Esophagus muscularis mucosa (tissue), 4 donors: ENCODE measurements around the gene TAL1.

Experiments used
- CTCF ChIP-seq, 3 experiments: fragments of 200-600 bp in 2 of 3; fragments of 450-650 bp in 1 of 3; sonication (generic) in 2 of 3; IDR thresholded peaks; one replicate each; pipeline ENCODE4 v1.5.1; 2017 to 2019; ENCODE audit warnings: antibody characterized with exemption in 3 of 3, mild to moderate bottlenecking in 2 of 3, moderate library complexity in 1 of 3
- EP300 ChIP-seq: sonication (generic); formaldehyde crosslinking; IDR thresholded peaks from one replicate; pipeline ENCODE4 v1.6.1; 2017; ENCODE audit warnings: antibody characterized with exemption
- POLR2A ChIP-seq: fragments of 450-650 bp; IDR thresholded peaks from one replicate; pipeline ENCODE4 v1.6.1; 2017; ENCODE audit warnings: antibody characterized with exemption, moderate library complexity, mild to moderate bottlenecking, low read depth
- POLR2AphosphoS5 ChIP-seq, 2 donors: sonication (generic); formaldehyde crosslinking; IDR thresholded peaks; one replicate each; pipeline ENCODE4 v1.6.1; 2017; ENCODE audit warnings: antibody characterized with exemption in 2 of 2

- TF ChIP-seq CTCF (IDR thresholded peaks at IDR 0.05) (no peak), POLR2AphosphoS5 (IDR thresholded peaks at IDR 0.05) (no peak), POLR2A (no peak), EP300 (no peak)
Observed at GRCh38 chr1:47209091-47209490, 22.9 kb downstream of the TAL1 start.
